Neural progenitor cell (in vitro differentiated cells): ENCODE results near the gene C1orf21.

Source experiments
- CTCF ChIP-seq: fragments of 200-600 bp; sonication (generic); IDR thresholded peaks from 2 replicates; pipeline ENCODE4 v1.5.1; 2017; ENCODE audit warnings: antibody characterized with exemption, mild to moderate bottlenecking
- EZH2 ChIP-seq: fragments of 200-600 bp; sonication (generic); IDR thresholded peaks from 2 replicates; pipeline ENCODE4 v1.6.1; 2017; ENCODE audit warnings: antibody characterized with exemption, mild to moderate bottlenecking, moderate library complexity

DNA sequence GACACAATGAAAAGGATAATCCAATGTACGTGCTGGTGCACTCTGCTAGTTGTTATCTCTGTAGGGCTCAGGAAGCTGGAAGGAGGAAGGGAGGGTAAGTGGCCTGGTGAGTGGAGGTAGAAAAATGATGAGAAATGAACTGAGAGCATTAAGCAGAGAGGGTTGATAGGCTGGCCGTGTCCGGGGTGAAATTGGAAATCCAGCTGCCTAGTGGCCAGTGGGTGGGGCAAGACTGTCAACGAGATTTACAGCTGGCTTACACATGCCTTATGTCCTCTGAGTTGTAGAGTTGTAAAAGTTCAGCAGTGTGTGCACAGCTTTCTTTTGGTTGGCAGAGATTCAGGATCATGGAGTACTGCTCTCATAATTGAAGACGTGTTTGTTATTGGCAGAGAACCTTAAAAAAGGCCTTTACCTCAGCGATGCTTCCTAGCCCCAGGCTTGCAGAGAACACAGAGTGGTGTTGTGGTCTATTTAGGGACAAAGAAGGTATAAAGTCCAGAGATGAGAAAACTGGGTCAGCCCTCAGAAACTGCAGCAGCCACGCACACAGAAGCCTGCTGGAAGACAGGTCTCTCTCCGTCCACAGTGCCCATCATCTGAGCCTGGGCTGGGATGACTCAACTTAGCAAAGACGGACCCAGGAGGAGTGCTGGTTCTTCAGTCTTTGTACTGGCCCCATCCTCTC is 235.5 kb downstream of the C1orf21 start:
- TF ChIP-seq CTCF, result no peak
- TF ChIP-seq EZH2, result no peak
